ENCODE measurements around the gene PLXNA3.
"Not testable (repeated sequence)": the region's sequence is repeated elsewhere in the genome, so short reads cannot be mapped to it uniquely, and the experiment has no call there.

The PLXNA3 gene

DNA sequence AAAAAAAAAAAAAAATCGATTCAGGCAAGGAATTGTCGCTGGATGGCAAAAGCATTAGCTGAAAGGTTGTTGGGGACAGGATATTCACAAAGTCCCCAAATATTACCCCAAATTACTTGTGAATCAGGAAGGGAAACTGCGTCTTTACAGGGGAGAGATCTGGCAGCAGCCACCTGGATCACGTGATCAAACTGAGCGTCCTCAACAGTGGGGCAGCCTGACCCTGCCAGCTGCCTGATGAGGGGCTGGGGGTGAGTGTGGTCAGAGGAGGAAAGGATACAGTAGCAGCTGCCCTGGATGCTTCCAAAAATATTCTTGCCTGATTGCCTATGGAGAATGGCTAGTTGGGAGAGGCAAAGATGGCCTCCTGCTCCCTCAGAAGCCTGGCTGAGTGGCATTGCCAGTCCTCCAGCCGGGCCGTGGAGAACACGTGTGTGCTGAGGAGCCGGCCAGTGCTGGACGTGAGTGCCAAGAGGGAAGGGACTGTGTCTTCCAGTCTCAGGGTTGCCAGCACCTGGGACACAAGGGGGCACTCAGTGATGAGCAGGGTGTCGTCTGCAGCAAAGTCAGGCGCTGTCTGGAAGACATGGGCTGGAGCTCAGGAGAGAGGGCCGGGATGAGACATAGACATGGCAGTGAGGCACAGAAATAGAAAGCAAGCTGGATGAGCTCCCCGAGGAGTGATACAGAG lies 24.0 kb downstream of the PLXNA3 start:
- DNase-seq, result no peak

DNA sequence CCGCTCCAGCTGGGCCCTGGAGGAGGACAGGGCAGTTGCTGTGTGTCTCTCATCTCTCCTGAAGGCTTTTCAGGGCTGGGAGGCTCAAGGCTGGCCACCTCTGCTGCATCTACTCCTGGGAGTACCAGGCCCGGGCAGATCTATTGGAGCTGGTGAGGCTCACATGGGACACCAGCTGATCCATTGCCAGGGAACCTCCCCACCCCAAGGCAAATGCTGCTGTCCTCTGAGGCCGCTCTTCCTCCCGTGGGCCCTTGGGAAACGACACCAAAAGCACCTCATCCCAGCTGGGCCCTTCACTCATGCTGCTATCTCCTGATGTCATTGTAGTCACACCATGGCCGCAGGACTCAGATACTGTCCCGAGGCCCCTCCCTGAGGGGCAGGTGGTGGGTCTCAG lies 24.7 kb downstream of the PLXNA3 start:
- no peak for DNase-seq

- DNase-seq, result no peak
These were observed 25.2 kb downstream of the PLXNA3 start for GRCh38 chrX:154483325-154483724.

DNA sequence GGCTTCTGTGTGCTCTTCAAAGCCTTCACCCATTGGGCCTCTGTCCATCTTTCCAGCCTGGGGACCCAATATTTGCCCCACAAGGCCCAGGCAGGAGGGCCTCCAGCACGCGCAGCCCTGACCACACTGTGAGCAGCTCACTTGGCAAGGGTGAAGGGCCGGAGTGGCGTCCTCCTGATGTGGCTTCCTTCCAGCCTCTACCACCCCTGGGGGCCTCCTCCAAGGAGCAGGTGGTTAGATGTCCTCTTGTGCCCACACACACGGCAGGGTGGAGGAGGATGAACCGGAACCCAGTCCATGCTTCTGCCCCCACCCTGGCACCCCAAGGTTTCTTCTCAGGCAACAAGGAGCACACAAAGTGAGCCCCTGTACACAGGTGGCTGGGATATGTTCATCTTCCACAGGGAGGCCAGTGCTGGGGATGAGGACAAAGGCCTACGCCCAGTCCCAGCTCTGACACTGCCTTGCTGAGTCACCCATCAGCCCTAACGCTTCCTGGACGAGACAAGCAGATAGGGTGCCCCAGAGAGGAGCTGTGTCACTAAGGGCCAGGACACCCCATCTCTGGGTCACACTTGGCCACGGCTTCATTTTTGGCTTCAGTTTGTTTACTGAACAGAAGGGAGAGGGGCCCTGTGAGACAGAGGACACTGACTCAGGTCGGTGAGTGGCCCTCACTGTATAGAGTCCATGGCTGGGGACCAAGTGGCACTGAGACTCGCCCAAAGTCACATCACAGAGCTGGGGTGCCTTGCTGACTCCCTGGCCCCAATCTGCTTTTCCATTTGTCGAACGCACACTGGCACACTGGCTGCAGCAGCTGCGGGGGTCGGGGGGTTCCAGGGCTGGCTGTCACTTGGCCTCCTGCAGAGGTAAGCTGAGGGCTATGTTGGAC lies 26.4 kb downstream of the PLXNA3 start:
- DNase-seq, result no peak

- no peak for DNase-seq
These were observed 27.3 kb downstream of the PLXNA3 start for GRCh38 chrX:154485150-154486051.

- peak in 1 of 2 donors; percentile 43 for DNase-seq
These were observed 27.9 kb downstream of the PLXNA3 start for GRCh38 chrX:154486052-154486395.

DNA sequence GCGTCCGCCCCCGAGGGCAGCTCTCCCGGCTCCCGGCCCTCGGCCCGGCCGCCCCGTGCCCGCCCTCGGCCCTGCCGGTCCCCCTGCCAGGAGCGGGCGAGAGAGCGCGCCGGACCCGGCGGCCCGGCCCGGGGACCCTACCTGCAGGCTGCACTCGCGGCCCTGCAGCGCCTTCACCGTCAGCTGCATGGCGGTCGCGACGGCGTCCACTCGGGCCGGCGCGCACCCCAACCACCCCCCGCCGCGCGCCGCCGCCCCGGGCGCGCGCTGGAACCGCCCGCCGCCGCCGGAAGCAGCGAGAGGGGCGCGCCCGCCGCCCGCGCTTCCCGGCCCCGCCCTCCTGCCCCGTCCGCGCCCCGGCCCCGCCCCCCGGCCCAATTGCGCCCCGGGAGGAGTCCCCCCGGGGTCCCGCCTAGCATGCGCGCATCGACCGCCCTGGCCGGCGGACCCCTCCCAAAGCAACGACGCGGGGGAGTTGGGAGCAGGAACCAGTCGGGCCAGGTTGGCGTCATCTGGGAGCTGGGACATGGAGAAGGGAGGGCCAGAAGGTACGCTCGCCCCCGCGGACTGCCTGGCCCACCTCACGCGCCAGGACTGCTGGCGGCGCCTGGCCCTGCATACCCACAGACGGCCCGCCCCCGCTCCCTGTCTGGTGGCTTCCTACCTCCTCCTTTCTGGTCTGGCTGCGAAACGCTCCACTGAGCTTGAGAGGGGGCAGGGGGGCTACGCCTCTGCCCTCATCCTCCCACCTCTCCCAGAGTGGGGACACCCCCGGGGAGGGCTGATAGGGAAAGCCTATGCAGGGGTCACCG lies 28.5 kb downstream of the PLXNA3 start, which contains the start of gene UBL4A:
UBL4A (minus strand) TSS at position 220 of the 812 bp plus-strand sequence; CDS start at position 189, 31 bp downstream.
- DNase-seq, result peak; percentile 38 to 69

DNA sequence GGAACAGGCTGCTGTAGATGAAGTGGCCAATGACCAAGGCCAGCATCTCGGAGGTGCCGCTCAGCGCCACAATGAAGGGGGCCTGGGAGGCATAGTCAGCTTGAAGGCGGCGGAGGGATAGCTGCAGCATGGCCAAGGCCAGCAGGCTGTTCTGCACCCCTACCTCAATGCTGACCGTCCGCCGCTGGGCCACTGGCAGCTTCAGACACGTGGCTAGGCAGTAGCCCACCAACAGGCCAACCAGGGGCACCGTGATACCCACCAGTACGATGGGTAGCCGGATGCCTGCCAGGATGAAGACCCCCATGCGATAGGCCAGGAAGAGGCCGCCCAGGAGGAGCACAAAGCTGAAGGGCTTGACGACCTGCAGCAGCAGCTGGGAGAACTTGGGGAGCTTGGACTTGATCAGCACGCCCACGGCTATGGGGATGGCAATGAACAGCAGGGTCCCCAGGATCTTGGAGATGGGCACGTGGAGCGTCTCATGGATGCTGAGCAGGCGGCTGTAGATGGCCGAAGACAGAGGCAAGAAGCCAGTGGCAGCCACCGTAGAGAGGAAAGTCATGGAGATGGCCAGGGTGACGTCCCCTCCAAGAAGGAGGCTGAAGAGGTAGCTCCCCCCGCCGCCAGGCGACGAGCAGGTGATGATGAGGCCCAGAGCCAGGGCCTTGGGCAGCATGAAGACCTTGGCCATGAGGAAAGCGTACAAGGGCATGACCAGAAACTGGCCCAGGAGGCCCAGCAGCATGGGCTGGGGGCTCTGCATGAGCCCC lies 29.6 kb downstream of the PLXNA3 start:
- no peak for DNase-seq

DNA sequence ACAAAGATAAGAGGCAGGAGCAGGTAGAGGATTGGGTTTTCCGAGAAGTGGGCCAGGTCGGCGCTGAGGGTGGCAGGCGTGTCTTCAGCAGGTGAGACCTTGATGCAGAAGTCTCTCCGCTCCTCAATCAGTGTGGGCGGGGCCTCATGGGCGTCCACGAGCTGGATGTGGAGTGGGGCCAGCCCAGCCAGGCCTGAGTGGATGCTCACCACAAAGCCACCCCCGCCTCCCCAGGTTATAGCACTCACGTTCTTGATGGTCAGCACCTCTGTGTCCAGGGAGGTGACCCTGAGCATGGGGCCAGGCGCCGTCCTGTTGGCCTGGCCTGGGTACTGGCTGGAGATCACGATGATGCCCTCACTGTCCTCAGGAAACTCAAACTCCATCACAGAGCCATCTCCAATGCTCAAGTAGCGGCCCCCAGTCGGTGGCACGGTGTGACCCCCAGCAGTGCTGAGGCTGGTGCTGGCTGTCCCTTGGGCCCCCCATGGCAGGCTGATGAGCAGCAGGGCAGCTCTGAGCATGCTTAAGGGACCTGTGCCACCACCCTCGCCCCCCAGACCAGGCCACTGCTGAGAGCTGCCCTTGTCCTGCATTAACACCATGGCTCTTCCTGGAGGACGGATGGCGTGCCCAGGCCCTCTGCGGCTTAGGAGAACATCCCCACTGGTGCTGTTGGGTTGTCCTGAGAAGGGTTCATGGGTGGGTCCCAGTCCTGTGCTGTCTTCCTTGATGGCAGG lies 30.4 kb downstream of the PLXNA3 start:
- no peak for DNase-seq

DNA sequence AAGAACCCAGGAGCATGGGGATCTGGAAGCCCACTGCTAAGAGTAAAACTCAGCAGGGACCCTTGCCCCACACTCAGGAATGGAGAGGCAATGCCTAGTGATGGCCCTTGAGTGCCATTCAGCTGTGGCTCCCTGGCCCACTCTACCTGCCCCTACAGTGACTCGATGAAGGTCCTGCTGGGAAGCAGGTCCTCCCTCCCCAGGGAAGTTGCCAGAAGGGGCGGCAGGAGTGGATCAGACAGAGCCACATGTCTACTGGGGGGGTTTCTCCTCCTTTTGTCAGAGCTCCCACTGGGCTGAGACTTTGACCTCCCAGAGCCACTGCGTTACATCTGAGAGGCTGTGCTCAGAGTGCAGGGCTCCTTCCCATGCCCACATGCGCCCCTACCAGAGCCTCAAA lies 31.1 kb downstream of the PLXNA3 start:
- DNase-seq, result no peak

DNA sequence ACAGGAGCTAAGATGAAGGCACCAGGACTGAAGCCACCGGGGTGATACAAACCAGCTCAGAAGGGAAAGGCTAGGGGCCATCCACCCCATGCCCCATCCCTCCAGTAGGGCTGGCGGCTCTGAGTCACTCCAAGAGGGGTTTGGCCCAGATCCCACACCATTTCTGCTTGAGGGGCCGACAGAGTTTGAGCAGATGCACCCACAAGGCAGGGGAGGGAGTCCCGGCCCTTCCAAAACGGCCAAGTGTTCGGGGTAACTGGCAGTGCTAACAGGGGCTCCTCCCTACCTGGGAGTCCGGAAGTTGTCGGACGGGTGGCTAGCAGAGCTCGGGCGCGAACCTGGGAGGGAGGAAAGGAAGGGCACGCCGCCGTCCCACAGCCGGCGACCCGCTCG lies 31.9 kb downstream of the PLXNA3 start:
- peak in 1 of 2 donors; percentile 37 for DNase-seq

DNA sequence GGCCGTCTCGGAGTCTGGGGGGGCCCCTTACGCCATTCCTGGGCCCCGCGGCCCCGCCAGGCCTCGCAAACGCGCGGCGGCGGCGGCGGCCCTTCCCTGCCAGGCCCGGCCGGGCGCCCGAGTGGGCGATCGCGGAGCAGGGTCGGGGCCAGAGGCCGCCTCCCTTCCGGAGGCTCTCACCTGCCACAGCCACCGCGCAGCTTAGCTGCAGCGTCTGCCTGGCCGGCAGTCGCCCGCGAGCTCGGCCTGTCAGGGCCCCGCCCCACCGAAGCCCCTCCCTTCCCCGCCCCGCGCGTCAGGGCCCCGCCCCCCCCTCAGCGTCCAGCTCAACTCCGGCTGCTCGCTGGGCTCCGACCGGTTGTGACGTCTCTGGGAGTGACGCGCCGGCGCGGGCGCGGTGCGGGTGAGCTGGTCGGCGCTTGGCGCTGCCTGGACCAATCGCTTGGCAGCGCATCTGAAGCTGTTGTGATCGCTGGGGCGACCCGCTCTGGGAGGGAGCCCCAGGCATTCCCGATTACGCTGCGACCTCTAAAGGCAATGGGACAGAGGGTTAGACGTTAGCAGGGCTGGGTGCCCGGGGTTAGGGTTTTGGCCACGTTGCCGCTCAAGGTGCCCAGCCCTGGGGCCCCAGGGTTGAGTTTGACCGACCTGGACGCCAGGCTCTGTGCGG lies 32.5 kb downstream of the PLXNA3 start, which contains the start of gene SLC10A3:
SLC10A3 (minus strand) TSS at position 216 of the 670 bp plus-strand sequence. CDS start 1,689 bp downstream, outside the sequence.
- DNase-seq, result peak; percentile 94

DNA sequence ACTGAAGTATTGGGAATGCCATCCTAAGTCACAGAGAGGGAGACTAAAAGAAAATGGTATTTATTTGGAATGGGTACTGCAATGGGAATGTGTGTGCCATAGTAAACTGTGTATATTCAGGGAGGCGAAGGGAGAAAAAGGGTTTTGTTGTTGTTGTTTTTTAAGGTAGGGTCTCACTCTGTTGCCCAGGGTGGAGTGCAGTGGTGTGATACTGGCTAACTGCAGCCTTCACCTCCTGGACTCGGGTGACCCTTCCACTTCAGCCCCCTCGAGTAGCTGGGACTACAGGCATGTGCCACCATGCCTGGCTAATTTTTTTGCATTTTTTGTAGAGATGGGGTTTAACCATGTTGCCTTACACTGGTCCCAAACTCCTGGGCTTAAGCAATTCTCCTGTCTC lies 36.6 kb downstream of the PLXNA3 start:
- DNase-seq, result no peak

DNA sequence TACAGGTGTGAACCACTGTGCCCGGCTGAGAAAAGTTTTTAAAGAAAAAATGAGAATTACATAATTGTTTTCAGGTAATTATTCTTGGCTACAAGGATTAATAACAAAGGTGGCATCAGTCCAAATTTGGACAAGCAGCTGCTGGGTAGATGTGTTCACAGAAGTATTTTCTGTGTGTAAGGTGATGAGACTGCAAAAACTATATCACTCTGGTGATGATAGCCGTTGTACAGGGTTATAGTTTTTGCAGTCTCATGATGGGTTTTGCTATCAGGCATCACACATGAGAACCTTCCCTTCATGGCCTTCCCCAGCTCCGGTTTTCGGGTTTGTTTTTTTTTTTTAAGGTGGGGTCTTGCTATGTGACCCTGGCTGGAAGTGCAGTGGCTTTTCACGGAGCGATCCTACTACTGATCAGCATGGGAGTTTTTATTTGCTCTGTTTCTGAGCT lies 37.4 kb downstream of the PLXNA3 start:
- DNase-seq, result no peak

DNA sequence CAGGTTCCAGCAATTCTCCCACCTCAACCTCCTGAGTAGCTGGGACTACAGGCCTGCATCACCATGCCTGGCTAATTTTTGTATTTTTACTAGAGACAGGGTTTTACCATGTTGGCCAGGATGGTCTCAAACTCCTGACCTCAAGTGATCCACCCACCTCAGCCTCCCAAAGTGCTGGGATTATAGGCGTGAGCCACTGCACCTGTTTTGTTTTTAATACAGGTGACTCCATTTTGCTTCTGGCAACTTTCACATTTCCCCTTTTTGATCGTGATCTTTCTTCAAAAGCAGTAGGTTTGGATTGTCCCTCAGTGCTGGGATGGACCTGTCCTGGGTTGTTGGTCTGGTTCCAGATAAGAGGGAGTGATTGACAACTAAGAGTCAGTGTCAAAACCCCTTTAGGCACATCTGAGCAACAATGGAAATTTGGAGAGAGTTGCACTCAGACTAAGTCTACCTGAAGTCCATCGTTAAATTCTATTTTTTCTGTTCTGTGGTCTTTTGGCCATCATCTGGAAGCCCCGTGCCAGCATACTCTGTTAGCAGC lies 38.6 kb downstream of the PLXNA3 start:
- DNase-seq, result not testable (repeated sequence)

DNA sequence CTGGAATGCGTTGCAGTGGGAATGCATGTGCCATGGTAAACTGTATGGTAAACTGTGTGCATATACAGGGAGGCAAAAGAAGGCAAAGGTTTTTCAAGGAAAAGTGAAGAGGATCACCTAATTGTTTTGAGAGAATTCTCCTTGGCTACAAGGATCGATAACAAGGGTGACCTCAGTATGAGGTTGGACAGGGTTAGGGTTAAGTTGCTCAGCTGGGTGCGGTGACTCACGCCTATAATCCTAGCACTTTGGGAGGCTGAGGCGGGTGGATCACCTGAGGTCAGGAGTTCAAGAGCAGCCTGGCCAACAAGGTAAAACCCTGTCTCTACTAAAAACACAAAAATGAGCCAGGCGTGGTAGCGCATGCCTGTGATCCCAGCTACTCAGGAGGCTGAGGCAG lies 43.3 kb downstream of the PLXNA3 start:
- DNase-seq, result not testable (repeated sequence)

DNA sequence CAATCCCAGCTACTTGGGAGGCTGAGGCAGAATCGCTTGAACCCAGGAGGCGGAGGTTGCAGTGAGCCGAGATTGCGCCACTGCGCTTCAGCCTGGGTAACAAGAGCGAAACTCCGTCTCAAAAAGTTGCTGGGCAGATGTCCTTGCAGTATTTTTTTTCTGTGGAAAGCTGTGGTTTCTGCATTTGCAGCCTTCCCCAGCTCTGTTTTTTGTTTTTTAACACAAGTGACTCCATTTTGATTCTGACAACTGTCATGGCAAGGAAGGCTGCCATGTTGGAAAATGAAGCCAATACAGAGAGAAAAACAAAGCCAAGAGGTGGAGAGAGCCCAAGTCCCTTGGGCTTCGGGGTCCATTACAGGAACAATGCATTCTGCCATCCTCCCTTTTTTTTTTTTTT lies 44.0 kb downstream of the PLXNA3 start:
- DNase-seq, result no peak

GRCh38 chrX:154502989-154503388 lies 44.9 kb downstream of the PLXNA3 start:
- DNase-seq, result no peak

- DNase-seq, result no peak
These were observed 47.7 kb downstream of the PLXNA3 start for GRCh38 chrX:154505734-154506133.
